K562 (cell line): ENCODE measurements around the gene PLCD1. TPM values are rescaled to one million over a fixed set of nuclear protein-coding genes. Genes with fewer than 3 reads are reported as not detected.

Source experiments
- BCL6 ChIP-seq: fragments of 250-450 bp; sonication (Bioruptor Pico); IDR thresholded peaks from 2 replicates; pipeline ENCODE4 v1.4.0; 2020
- CREM ChIP-seq: IDR thresholded peaks from 2 replicates; pipeline ENCODE4 v1.6.1; 2014; ENCODE audit warnings: antibody characterized with exemption, low read depth
- CXXC5 ChIP-seq: fragments of 250-450 bp; sonication (Bioruptor Pico); IDR thresholded peaks from 2 replicates; pipeline ENCODE4 v1.8.0; 2022; ENCODE audit warnings: inconsistent platforms, mild to moderate bottlenecking, moderate library complexity
- EGR1 ChIP-seq: fragments of 450-650 bp; conservative IDR thresholded peaks from 2 replicates; pipeline ENCODE4 v1.6.1; 2017; ENCODE audit warnings: mild to moderate bottlenecking
- ETV1 ChIP-seq: fragments of 450-650 bp; conservative IDR thresholded peaks from 2 replicates; pipeline ENCODE4 v1.6.1; 2016; ENCODE audit warnings: missing genetic modification characterization, control low read depth, low read depth, missing compliant biosample characterization
- HDAC3 ChIP-seq: fragments of 450-650 bp; IDR thresholded peaks from 2 replicates; pipeline ENCODE4 v1.6.1; 2018; ENCODE audit warnings: borderline replicate concordance, mild to moderate bottlenecking, moderate library complexity; ENCODE audit not compliant: partially characterized antibody
- HIVEP1 ChIP-seq: fragments of 250-450 bp; sonication (Bioruptor Pico); IDR thresholded peaks from 2 replicates; pipeline ENCODE4 v1.4.0; 2020; ENCODE audit warnings: mild to moderate bottlenecking
- ILK ChIP-seq: fragments of 450-650 bp; IDR thresholded peaks from 2 replicates; pipeline ENCODE4 v1.6.1; 2016; ENCODE audit warnings: missing genetic modification characterization, low read depth, mild to moderate bottlenecking, missing compliant biosample characterization, moderate library complexity, borderline replicate concordance
- KAT8 ChIP-seq: fragments of 450-650 bp; IDR thresholded peaks from 2 replicates; pipeline ENCODE4 v1.6.1; 2016; ENCODE audit warnings: low read depth, mild to moderate bottlenecking
- MYNN ChIP-seq, 2 experiments: sonication (generic); formaldehyde crosslinking in 1 of 2; IDR thresholded peaks; 2 replicates each; pipeline versions ENCODE4 v1.5.0 to v1.6.1; 2016 to 2020; ENCODE audit warnings: antibody characterized with exemption in 1 of 2, missing genetic modification reagents in 1 of 2
- SIN3B ChIP-seq: fragments of 450-650 bp; IDR thresholded peaks from 2 replicates; pipeline ENCODE4 v1.6.1; 2017; ENCODE audit warnings: low read depth, mild to moderate bottlenecking, moderate library complexity
- SP1 ChIP-seq: sonication (generic); formaldehyde crosslinking; IDR thresholded peaks from 2 replicates; pipeline ENCODE4 v1.8.1; 2022; ENCODE audit warnings: mild to moderate bottlenecking, missing genetic modification reagents
- SUPT5H ChIP-seq: fragments of 450-650 bp; IDR thresholded peaks from 2 replicates; pipeline ENCODE4 v1.6.1; 2016
- TAL1 ChIP-seq: fragments of 450-650 bp; IDR thresholded peaks from 2 replicates; pipeline ENCODE4 v1.6.1; 2016; ENCODE audit warnings: mild to moderate bottlenecking
- TCF7L2 ChIP-seq: fragments of 150-350 bp; IDR thresholded peaks from 2 replicates; pipeline ENCODE4 v1.6.1; 2016; ENCODE audit warnings: low read depth, mild to moderate bottlenecking, low read length, moderate library complexity
- ZFP30 ChIP-seq: fragments of 250-450 bp; sonication (Bioruptor Pico); IDR thresholded peaks from 2 replicates; pipeline ENCODE4 v1.8.0; 2022; ENCODE audit warnings: moderate library complexity, mild to moderate bottlenecking, inconsistent platforms, borderline replicate concordance
- ZNF253 ChIP-seq: fragments of 250-450 bp; sonication (Bioruptor Pico); conservative IDR thresholded peaks from 2 replicates; pipeline ENCODE4 v1.6.1; 2021; ENCODE audit warnings: mild to moderate bottlenecking
- ZNF79 ChIP-seq: fragments of 250-450 bp; sonication (Bioruptor Pico); IDR thresholded peaks from 2 replicates; pipeline ENCODE4 v1.4.0; 2020; ENCODE audit warnings: low read depth, mild to moderate bottlenecking, moderate library complexity
- polyA plus RNA-seq, 8 experiments: library from polyadenylated mRNA; depleted of rRNA in 4 of 8; stranded (reverse) in 5 of 8; unstranded in 3 of 8; fragments of >200 nt; fragmentation: Nextera tagmentation in 2 of 8; fragmentation: Illumina TruSeq in 1 of 8; extraction: Ambion mirVana in 2 of 8; extraction: Trizol in 1 of 8; gene quantifications; 2 replicates each; pipeline versions ENCODE4 v1.2.1 to v1.2.3, GENCODE V29; 2011 to 2014; ENCODE audit warnings: inconsistent platforms in 1 of 8, missing spikeins in 1 of 8
- total RNA-seq, 7 experiments: library from RNA; depleted of rRNA in 6 of 7; stranded (reverse); fragments of >200 nt in 6 of 7; fragmentation: Illumina TruSeq in 2 of 7; extraction: Trizol in 2 of 7; gene quantifications; 2 replicates each; pipeline versions ENCODE4 v1.2.1 to v1.2.3, GENCODE V29; 2011 to 2021; ENCODE audit warnings: low replicate concordance in 1 of 7
- TF ChIP-seq, protein P1 (sequence below): fragments of 250-450 bp; sonication (Bioruptor Pico); IDR thresholded peaks from 2 replicates; pipeline ENCODE4 v1.8.0; 2021; ENCODE audit warnings: moderate library complexity, mild to moderate bottlenecking, inconsistent platforms
- TF ChIP-seq, protein P2 (sequence below): fragments of 450-650 bp; formaldehyde crosslinking; conservative IDR thresholded peaks from 2 replicates; pipeline ENCODE4 v1.4.0; 2022; ENCODE audit warnings: mild to moderate bottlenecking, missing genetic modification characterization
- TF ChIP-seq, protein P3 (sequence below): fragments of 450-650 bp; IDR thresholded peaks from 2 replicates; pipeline ENCODE4 v1.6.1; 2016; ENCODE audit warnings: low read depth, mild to moderate bottlenecking, moderate library complexity
- TF ChIP-seq, protein P4 (sequence below): IDR thresholded peaks from 2 replicates; pipeline ENCODE4 v1.6.1; 2011; ENCODE audit warnings: borderline replicate concordance, low read depth, mild to moderate bottlenecking, moderate library complexity, low read length; ENCODE audit not compliant: insufficient read depth, poor library complexity, severe bottlenecking
- TF ChIP-seq, protein P5 (sequence below): fragments of 250-450 bp; sonication (Bioruptor Pico); IDR thresholded peaks from 2 replicates; pipeline ENCODE4 v1.5.0; 2021; ENCODE audit warnings: mild to moderate bottlenecking, moderate library complexity

The PLCD1 gene
- total and polyA plus RNA-seq, 9 of the 15 experiments (the other 6 are each of a cell fraction or from before 2014, with no cell fraction given), result 5.4 to 209 (median 116) TPM

DNA sequence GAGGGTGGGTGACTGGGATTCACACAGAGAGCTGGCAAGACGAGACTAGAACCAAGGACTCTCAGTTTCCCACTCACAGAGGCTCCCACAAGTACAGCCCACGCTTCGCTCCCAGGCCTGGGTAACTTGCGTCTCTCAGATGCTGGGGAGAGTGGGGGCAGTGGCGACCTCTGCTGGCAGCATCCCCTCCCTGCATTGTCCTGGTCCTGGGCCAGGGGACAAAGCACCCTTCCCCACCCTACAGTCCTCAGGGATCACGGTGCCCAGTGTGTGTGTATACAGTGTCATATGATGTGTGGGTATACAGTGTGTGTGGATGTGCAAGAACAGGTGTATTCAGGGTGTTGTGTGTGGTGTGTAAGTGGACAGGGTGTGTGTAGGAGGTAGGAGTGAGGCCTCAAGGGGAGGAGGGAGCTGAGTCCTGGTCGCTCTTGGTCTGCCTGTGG is 26.0 kb downstream of the PLCD1 start (continued):
- TF ChIP-seq EGR1 (peak; percentile 60), ZFP30 (CRISPR knock-in tag) (no peak), ETV1 (tag) (no peak), TAL1 (no peak), CXXC5 (CRISPR knock-in tag) (0 out of 2 replicates have a peak, but pooled peaks have one; percentile 36), ILK (tag) (no peak), SIN3B (no peak), SUPT5H (no peak), SP1 (CRISPR knock-in tag) (peak; percentile 54; the same call in 1 of the 2 replicates), ZNF79 (CRISPR knock-in tag) (no peak), CREM (no peak), KAT8 (no peak), ZNF253 (CRISPR knock-in tag) (no peak), TCF7L2 (no peak), HIVEP1 (CRISPR knock-in tag) (peak; percentile 42; the same call in 1 of the 2 replicates), BCL6 (CRISPR knock-in tag) (no peak), HDAC3 (no peak), MYNN (IDR thresholded peaks at IDR 0.05) (no peak), MYNN (CRISPR knock-in tag; IDR thresholded peaks at IDR 0.05) (no peak)
- TF ChIP-seq, protein P1, sequence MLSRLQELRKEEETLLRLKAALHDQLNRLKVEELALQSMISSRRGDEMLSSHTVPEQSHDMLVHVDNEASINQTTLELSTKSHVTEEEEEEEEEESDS (CRISPR knock-in tag), result no peak
- TF ChIP-seq, protein P2, sequence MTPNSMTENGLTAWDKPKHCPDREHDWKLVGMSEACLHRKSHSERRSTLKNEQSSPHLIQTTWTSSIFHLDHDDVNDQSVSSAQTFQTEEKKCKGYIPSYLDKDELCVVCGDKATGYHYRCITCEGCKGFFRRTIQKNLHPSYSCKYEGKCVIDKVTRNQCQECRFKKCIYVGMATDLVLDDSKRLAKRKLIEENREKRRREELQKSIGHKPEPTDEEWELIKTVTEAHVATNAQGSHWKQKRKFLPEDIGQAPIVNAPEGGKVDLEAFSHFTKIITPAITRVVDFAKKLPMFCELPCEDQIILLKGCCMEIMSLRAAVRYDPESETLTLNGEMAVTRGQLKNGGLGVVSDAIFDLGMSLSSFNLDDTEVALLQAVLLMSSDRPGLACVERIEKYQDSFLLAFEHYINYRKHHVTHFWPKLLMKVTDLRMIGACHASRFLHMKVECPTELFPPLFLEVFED (CRISPR knock-in tag), result peak; percentile 87; the same call in 1 of the 2 replicates
- TF ChIP-seq, protein P3, sequence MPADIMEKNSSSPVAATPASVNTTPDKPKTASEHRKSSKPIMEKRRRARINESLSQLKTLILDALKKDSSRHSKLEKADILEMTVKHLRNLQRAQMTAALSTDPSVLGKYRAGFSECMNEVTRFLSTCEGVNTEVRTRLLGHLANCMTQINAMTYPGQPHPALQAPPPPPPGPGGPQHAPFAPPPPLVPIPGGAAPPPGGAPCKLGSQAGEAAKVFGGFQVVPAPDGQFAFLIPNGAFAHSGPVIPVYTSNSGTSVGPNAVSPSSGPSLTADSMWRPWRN, result no peak
- TF ChIP-seq, protein P4, sequence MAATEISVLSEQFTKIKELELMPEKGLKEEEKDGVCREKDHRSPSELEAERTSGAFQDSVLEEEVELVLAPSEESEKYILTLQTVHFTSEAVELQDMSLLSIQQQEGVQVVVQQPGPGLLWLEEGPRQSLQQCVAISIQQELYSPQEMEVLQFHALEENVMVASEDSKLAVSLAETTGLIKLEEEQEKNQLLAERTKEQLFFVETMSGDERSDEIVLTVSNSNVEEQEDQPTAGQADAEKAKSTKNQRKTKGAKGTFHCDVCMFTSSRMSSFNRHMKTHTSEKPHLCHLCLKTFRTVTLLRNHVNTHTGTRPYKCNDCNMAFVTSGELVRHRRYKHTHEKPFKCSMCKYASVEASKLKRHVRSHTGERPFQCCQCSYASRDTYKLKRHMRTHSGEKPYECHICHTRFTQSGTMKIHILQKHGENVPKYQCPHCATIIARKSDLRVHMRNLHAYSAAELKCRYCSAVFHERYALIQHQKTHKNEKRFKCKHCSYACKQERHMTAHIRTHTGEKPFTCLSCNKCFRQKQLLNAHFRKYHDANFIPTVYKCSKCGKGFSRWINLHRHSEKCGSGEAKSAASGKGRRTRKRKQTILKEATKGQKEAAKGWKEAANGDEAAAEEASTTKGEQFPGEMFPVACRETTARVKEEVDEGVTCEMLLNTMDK, result no peak
- TF ChIP-seq, protein P5, sequence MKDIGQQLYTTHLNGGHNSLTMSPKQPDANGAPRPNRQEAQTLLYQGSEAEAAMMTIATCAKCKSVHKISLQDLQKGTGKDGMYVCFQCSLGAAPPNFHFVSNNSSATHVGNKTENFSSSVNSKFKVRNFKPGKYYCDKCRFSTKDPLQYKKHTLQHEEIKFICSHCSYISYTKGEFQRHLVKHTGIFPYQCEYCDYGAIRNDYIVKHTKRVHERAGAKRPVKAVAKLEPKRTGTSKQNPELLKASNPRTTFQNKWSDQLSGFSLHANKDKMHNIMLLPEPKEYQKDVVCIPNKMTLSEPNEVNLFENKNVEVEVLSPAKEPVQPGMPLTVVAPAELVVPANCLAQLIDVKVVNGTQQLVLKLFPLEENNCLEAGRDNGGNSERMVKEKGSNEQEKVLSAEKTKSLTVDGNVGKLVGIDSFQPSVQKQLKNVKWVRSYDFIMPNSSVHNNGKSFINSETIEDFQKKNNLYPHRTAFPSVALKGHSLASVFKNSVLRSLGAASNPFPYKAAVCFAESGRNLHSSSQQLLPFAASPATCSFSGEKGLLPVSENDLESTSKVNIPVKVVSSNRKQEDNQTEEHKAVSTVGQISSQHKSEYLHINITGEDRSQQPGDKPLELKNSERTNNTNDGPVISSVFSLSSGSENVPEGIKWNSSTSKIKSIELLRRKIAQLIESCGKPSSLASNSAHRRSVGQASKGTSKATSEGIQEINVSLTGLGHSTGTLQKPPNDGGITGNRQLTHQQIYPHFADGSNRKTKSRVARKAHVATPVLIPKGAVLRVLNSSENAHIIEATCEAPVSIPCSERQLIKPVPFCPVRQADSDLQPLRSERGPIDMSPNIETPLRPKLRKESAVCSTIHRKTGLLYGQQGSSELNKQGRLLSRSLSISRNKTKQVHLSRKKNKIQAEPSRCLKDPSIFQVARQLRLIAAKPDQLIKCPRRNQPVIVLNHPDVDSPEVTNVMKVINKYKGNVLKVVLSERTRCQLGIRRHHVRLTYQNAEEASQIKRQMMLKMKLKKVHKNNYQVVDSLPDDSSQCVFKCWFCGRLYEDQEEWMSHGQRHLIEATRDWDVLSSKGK (CRISPR knock-in tag), result no peak
